NCI-H526 (cell line): Measurements from ENCODE around the gene KATNBL1.

ENCODE experiments used
- DNase-seq, 2 experiments: peaks; one replicate each; lab custom pipeline; 2025; lab: John Stamatoyannopoulos, UW

The KATNBL1 gene

DNA sequence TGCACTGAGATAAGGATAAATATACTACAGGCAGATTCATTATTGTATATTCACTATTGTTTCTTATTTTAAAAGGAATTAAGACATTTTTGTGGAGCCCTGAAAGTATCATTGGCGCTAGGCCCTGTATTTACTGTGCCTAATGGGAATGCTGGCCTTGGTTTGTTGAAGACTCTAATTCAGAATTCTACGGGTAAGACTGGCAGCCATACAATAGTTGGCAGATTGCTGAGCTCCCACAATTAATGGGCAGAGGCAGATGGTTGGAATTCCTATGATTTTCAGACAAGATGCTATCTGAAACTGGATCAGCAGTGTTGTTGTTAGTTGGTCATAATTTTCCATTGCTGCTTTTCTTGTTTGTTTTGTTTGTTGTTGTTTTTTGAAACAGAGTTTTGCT, 93.3 kb downstream of the KATNBL1 start:
- no peak for DNase-seq

DNA sequence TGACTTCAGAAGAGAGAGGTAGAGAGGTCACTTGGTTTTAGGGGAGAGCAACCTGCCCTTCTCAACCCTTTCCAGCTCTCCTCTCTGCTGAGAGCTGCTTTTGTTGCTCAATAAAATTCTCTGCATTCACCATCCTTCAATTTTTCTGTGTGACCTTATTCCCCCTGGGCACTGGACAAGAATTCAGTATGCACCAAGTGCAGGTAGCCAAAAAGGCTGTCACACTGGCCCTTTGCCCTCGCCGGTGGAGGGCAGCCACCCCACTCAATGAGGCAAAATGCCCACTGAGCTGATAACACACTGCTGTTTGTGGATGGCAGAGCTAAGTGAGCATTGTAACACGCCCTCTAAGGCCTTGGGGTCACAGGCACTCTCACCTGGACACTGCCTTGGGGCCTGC, 95.2 kb downstream of the KATNBL1 start:
- no peak for DNase-seq

- DNase-seq = no peak
Observed at GRCh38 chr15:34114215-34114614, 95.7 kb downstream of the KATNBL1 start.

DNA sequence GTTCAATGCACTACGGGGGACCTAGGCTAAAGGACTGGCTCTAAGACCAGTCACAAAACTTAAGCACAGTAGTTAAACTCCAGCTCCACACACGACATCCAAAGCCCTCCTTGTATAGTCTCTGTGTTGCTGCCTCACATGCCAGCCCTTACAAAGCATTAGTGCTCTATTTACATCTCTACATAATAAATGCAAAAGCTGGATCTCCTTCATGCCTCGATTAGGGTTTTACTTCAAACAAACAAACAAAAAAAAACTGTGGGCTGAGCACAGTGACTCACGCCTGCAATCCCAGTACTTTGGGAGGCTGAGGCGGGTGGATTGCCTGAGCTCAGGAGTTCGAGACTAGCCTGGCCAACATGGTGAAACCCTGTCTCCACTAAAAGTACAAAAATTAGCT, 98.4 kb downstream of the KATNBL1 start:
- no peak for DNase-seq

DNA sequence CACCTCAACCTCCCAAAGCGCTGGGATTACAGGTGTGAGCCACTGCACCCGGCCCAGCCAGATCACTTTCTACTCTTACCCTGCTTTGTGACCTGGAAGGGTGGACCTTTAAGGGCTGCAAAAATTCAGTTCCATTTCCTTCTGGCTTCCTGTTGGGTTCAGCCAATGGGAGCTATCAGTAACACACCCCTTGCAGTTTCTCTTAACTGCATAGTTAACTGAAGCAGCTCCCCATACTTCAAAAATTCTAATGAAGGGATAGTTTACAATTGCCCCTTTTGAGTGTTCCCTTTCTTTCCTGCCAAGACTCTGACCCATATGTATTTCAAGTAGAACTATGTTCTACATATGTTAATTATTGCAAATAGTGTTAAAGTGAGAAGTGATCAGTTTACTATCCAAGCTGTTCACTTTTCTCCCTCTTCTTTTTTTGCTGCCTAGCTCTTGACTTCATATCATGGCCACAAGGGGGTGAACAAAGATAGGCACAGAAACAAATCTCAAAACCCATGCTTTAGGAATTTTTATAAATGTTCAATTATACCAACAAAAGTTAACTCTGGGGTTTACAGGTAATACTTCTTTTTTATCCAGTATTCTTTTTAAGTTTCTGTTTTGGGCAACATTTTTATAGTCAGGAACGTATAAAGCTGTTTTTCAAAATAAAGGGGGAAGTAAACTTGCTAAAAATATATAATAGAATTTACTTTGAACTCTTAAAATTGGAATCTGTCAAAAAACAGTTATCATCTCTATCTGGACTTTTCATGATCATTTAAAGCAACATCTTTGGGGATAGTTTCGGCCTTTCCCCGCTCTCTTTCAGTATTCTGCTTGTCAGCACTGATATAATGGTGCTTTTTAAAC, 99.9 kb downstream of the KATNBL1 start:
- peak; percentile 5 to 36 for DNase-seq

DNA sequence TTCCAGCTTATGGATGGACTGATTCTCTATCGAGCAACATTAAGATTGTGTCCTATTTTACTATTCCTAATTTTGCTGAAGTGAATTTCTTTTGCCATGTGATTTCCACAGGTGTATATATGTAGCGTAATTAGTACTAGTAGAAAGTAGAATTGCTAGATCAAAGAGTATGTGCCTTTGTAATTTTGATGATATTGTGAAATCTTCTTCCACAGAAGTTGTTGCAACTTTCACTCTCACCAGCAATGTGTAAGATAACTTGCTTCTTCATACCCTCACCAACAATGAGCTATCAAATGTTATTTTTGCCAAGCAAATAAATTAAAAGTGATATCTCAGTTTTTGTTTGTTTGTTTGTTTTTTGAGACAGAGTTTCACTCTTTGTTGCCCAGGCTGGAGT, 102.6 kb downstream of the KATNBL1 start:
- no peak for DNase-seq

DNA sequence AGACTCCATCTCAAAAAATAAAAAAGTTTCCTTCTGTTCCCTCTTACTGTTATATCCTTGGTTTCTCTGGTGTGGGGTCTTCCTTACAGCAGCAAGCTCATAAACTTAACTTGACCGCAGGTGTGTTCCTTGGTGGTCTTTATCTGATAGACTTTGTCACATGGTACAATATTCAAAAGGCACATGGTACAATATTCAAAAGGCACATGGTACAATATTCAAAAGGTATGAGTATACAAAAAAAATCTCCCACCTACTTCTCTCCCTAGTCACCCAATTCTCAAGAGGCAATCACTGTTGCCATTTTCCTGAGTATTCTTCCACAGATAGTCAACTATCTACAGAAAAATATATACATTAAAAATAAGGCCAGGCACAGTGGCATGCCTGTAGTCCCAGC, 103.5 kb downstream of the KATNBL1 start:
- no peak for DNase-seq

- DNase-seq = no peak
Observed at GRCh38 chr15:34102175-34102925, 107.5 kb downstream of the KATNBL1 start.

DNA sequence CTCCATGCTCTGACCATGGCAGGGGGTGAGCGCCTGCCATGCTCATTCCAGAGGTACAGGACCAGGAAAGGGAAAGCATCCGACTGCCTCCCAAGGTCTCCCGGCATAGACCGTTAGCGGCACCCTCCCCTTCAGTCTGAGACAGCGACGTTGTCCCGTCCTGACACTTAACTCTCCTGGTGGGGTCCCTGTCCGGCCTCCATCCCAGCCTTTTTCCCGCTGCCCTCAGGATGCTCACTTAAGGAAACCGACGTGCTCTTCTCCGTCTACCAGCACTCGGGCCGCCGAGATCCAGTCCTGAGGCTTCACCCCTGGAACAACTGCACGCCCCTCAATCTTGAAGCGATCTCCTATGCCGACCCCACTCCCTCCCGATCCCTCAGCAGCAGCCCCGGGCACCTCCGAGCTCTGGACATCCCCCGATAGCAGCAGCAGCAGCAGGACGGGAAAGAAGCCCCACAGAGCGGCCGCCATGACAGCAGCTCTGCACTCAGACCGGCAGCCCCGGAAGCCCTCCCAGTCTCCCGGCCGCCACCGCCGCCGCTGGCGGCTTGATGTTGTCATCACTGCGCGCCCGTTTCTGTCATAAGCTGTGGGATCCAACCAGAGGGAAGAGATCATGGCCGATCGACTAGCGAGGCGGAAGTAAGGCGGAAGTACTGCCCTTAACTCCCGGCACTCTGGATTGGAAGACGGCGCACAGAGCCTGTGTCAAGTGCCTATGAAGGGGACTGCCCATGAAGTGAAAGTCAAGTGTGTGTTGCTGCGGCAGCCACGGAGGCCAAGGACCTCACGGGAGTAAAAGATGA, 108.3 kb downstream of the KATNBL1 start, which contains the start of the genes EMC7 and PGBD4:
TSS of gene EMC7 (minus strand) at position 497 of the 809 bp plus-strand sequence. CDS start at position 474, 23 bp downstream.
TSS of gene PGBD4 (plus strand) at position 718 of the 809 bp plus-strand sequence. CDS start 449 bp downstream, outside the sequence.
- DNase-seq = peak; percentile 97 to 98

- DNase-seq = no peak
Observed at GRCh38 chr15:34099914-34100313, 110.0 kb downstream of the KATNBL1 start.
